Left ventricle myocardium inferior (tissue), 1 donor: Measurements from ENCODE around the gene ANTXR1. TPM values are rescaled to one million over a fixed set of nuclear protein-coding genes. Genes with fewer than 3 reads are reported as not detected.

ENCODE experiments used
- DNase-seq: peaks from one replicate; pipeline ENCODE4 v3.0.0-alpha.2; 2020
- H3K27ac ChIP-seq: fragments of 200-600 bp; replicated peaks from 2 replicates; pipeline ENCODE4 v1.8.0; 2021
- H3K27me3 ChIP-seq: fragments of 200-600 bp; 2 replicates; pipeline ENCODE4 v1.8.0; 2021; ENCODE audit warnings: low read depth
- H3K36me3 ChIP-seq: fragments of 200-600 bp; 2 replicates; pipeline ENCODE4 v1.8.0; 2021
- H3K4me1 ChIP-seq: fragments of 200-600 bp; 2 replicates; pipeline ENCODE4 v1.8.0; 2021
- H3K4me3 ChIP-seq: fragments of 200-600 bp; 2 replicates; pipeline ENCODE4 v1.8.0; 2021; ENCODE audit warnings: mild to moderate bottlenecking, moderate library complexity
- H3K9me3 ChIP-seq: fragments of 200-600 bp; replicated peaks from 2 replicates; pipeline ENCODE4 v1.8.0; 2021
- CTCF ChIP-seq: fragments of 200-600 bp; IDR thresholded peaks from 2 replicates; pipeline ENCODE4 v1.8.0; 2021; ENCODE audit warnings: antibody characterized with exemption, mild to moderate bottlenecking, borderline replicate concordance
- intact Hi-C: fragments of 100-400 bp; cut with micrococcal nuclease; formaldehyde crosslinking; loops from one replicate; pipeline ENCODE4 v1.11.0; 2022
- total RNA-seq: library from RNA; stranded (reverse); fragmentation: NEBNext Ultra II Directional; extraction: Animal tissue kit (Norgen Biotek cat#: 25700); gene quantifications from one replicate; pipeline ENCODE4 v1.2.1, GENCODE V29; 2021
- donor health status: DM: no; HTN: yes; CAD: no; lungs with severe emphysema.

The ANTXR1 gene
- total RNA-seq, 1 donor from 2014 or later: 23.3 TPM

- Histone ChIP-seq H3K27me3 (no peaks in the 10 kb centered on the region), H3K9me3 (peaks cover 8% of the 10 kb centered on the region), H3K4me3 (no peak overlapping the region), H3K27ac (no peak overlapping the region), H3K4me1 (peaks cover 5% of the 10 kb centered on the region), H3K36me3 (no peaks in the 10 kb centered on the region)
- no peak for DNase-seq
- peak; percentile 70 for TF ChIP-seq CTCF
- intact Hi-C loops: loop anchor here (5.0 kb wide), 1 partner anchor 281 kb away; no protein-coding TSS in a partner anchor
Observed at GRCh38 chr2:69026026-69026425, 13.0 kb downstream of the ANTXR1 start.

- Histone ChIP-seq H3K36me3 (no peaks in the 10 kb centered on the region), H3K4me1 (no peaks in the 10 kb centered on the region), H3K4me3 (no peak overlapping the region), H3K27ac (no peak overlapping the region), H3K9me3 (peaks cover 8% of the 10 kb centered on the region), H3K27me3 (no peaks in the 10 kb centered on the region)
- TF ChIP-seq CTCF: no peak
- intact Hi-C loops: loop anchor here (5.0 kb wide), 1 partner anchor 280 kb away; no protein-coding TSS in a partner anchor
- DNase-seq: no peak
Observed at GRCh38 chr2:69026691-69027459, 13.9 kb downstream of the ANTXR1 start.

- Histone ChIP-seq H3K4me1 (peaks cover 16% of the 10 kb centered on the region), H3K27me3 (no peaks in the 10 kb centered on the region), H3K9me3 (peaks cover 8% of the 10 kb centered on the region), H3K36me3 (no peaks in the 10 kb centered on the region), H3K4me3 (no peak overlapping the region), H3K27ac (peak overlapping the region; percentile 2)
- TF ChIP-seq CTCF: no peak
- intact Hi-C loops: no loop called here
- DNase-seq: no peak
Observed at GRCh38 chr2:69030800-69031428, 17.9 kb downstream of the ANTXR1 start.

GRCh38 chr2:69031466-69031865 lies 18.5 kb downstream of the ANTXR1 start:
- Histone ChIP-seq H3K27ac (peak overlapping the region; percentile 2), H3K36me3 (no peaks in the 10 kb centered on the region), H3K27me3 (no peaks in the 10 kb centered on the region), H3K4me3 (no peak overlapping the region), H3K4me1 (peaks cover 16% of the 10 kb centered on the region), H3K9me3 (peaks cover 8% of the 10 kb centered on the region)
- no peak for TF ChIP-seq CTCF
- intact Hi-C loops: no loop called here
- DNase-seq: no peak

GRCh38 chr2:69032336-69032735 lies 19.4 kb downstream of the ANTXR1 start:
- no peak overlapping the region for H3K4me3 ChIP-seq
- H3K27ac ChIP-seq: no peak overlapping the region
- intact Hi-C loops: no loop called here
- no peak for DNase-seq
- peaks cover 8% of the 10 kb centered on the region for H3K9me3 ChIP-seq
- no peaks in the 10 kb centered on the region for H3K27me3 ChIP-seq
- peaks cover 16% of the 10 kb centered on the region for H3K4me1 ChIP-seq
- no peaks in the 10 kb centered on the region for H3K36me3 ChIP-seq
- no peak for TF ChIP-seq CTCF
